ENCODE data around the gene RTN4RL1.

RTN4RL1 gene

GRCh38 chr17:1969712-1970111 lies 55.4 kb downstream of the RTN4RL1 start:
- no peak overlapping the region for H3K4me3 ChIP-seq (ENCODE audit: low read depth, low read length)
- TF ChIP-seq, protein P1, sequence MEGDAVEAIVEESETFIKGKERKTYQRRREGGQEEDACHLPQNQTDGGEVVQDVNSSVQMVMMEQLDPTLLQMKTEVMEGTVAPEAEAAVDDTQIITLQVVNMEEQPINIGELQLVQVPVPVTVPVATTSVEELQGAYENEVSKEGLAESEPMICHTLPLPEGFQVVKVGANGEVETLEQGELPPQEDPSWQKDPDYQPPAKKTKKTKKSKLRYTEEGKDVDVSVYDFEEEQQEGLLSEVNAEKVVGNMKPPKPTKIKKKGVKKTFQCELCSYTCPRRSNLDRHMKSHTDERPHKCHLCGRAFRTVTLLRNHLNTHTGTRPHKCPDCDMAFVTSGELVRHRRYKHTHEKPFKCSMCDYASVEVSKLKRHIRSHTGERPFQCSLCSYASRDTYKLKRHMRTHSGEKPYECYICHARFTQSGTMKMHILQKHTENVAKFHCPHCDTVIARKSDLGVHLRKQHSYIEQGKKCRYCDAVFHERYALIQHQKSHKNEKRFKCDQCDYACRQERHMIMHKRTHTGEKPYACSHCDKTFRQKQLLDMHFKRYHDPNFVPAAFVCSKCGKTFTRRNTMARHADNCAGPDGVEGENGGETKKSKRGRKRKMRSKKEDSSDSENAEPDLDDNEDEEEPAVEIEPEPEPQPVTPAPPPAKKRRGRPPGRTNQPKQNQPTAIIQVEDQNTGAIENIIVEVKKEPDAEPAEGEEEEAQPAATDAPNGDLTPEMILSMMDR (IDR thresholded peaks at IDR 0.05; ENCODE audit: borderline replicate concordance, insufficient read depth, low read depth, low read length), result no peak

DNA sequence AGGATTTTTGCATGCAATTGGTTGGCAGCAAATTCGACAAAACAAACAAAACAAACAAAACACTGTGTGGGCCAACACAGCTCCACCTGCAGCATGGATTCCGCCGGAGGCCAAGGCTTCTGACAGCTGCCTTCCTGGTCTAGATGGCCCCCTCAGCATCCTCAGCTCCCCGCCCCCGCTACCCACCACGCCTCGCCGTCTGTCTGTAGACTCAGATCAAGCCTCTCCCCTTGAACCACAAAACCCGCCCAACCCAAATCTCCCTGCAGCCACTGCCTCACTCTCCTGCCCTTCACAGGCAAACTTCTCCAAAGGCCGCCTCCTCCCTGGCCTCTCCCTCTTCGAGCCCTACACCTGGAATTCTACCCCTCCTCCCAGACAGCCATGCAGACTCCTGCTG lies 57.9 kb downstream of the RTN4RL1 start:
- TF ChIP-seq, protein P1 (IDR thresholded peaks at IDR 0.05; ENCODE audit: borderline replicate concordance, insufficient read depth, low read depth, low read length), result no peak
- H3K4me3 ChIP-seq (ENCODE audit: low read depth, low read length), result no peak overlapping the region

- no peak overlapping the region for H3K4me3 ChIP-seq (ENCODE audit: low read depth, low read length)
- TF ChIP-seq, protein P1 (IDR thresholded peaks at IDR 0.05; ENCODE audit: borderline replicate concordance, insufficient read depth, low read depth, low read length), result no peak
Measured at GRCh38 chr17:1966274-1967086, 58.7 kb downstream of the RTN4RL1 start.

GRCh38 chr17:1965556-1966273 lies 59.4 kb downstream of the RTN4RL1 start:
- TF ChIP-seq, protein P1 (IDR thresholded peaks at IDR 0.05; ENCODE audit: borderline replicate concordance, insufficient read depth, low read depth, low read length), result no peak
- H3K4me3 ChIP-seq (ENCODE audit: low read depth, low read length), result no peak overlapping the region

DNA sequence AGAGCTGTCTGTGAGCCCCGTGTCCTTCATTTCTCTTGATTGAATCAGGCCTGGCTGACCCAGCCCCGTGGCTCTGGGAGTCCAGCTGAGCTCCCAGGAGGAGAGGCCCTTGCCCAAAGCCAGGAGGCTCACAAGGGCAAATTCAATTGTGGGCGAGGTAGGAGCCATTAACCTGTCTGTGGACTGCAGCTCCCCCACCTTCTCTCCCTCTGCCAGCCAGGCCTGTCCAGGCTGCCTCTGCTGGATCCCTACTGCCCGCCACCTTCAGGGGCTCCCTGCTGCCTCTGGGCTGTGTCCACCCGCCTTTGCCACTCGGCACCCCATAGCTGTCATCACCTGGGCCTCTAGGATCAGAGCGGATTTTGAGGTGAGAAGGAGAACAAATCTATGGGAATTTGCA lies 61.9 kb downstream of the RTN4RL1 start:
- no peak overlapping the region for H3K4me3 ChIP-seq (ENCODE audit: low read depth, low read length)
- TF ChIP-seq, protein P1 (IDR thresholded peaks at IDR 0.05; ENCODE audit: borderline replicate concordance, insufficient read depth, low read depth, low read length), result no peak

- H3K4me3 ChIP-seq (ENCODE audit: low read depth, low read length), result no peak overlapping the region
- TF ChIP-seq, protein P1 (IDR thresholded peaks at IDR 0.05; ENCODE audit: borderline replicate concordance, insufficient read depth, low read depth, low read length), result no peak
Measured at GRCh38 chr17:1961189-1961588, 63.9 kb downstream of the RTN4RL1 start.

DNA sequence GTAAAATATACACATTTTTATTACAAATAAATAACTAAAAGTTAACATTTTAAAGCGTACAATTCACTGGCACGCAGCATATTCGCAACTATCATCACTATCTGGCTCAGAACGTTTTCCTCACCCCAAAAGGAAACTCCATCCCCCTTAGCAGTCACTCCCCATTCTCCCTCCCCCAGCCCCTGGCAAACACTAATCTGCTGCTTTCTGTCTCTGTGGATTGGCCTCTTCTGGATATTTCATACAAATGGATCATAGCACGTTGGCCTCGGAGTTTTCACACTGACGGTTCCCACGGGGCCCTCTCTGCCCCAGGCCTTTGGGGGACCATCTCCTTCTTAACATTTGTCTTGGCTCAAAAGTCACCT lies 64.6 kb downstream of the RTN4RL1 start:
- H3K4me3 ChIP-seq (ENCODE audit: low read depth, low read length), result no peak overlapping the region

More for the DNA sequence above, 64.6 kb downstream of the RTN4RL1 start:
- TF ChIP-seq, protein P1 (IDR thresholded peaks at IDR 0.05; ENCODE audit: borderline replicate concordance, insufficient read depth, low read depth, low read length), result no peak
